HTR-8/SVneo (cell line): Measurements from ENCODE around the gene TTC39B.

Source experiments
- DNase-seq: peaks from one replicate; pipeline ENCODE4 v3.0.0; 2011; ENCODE audit warnings: low spot score, mixed read lengths; ENCODE audit not compliant: insufficient read length
- FAIRE-seq: peaks from 2 replicates; lab custom pipeline; 2011; peaks lifted over from hg19 to GRCh38; lab: Jason Lieb, UNC

Gene TTC39B

GRCh38 chr9:15142878-15143534 lies 164.0 kb downstream of the TTC39B start:
- FAIRE-seq (no peak), DNase-seq (peak; percentile 36)

- no peak for DNase-seq
- no peak for FAIRE-seq
Observed at GRCh38 chr9:15140051-15140450, 167.0 kb downstream of the TTC39B start.

GRCh38 chr9:15139469-15139868 lies 167.5 kb downstream of the TTC39B start:
- no peak for FAIRE-seq

GRCh38 chr9:15138357-15138686 lies 168.7 kb downstream of the TTC39B start:
- FAIRE-seq, result no peak

More at GRCh38 chr9:15139469-15139868, 167.5 kb downstream of the TTC39B start:
- DNase-seq, result no peak

GRCh38 chr9:15137658-15138356 lies 169.2 kb downstream of the TTC39B start:
- FAIRE-seq, result no peak
- no peak for DNase-seq

More at GRCh38 chr9:15138357-15138686, 168.7 kb downstream of the TTC39B start:
- DNase-seq, result no peak

GRCh38 chr9:15137089-15137488 lies 169.9 kb downstream of the TTC39B start:
- DNase-seq (no peak), FAIRE-seq (no peak)

GRCh38 chr9:15136646-15137045 lies 170.4 kb downstream of the TTC39B start:
- DNase-seq, result no peak
- no peak for FAIRE-seq

GRCh38 chr9:15135164-15135792 lies 171.7 kb downstream of the TTC39B start:
- DNase-seq, result peak; percentile 55
- FAIRE-seq, result no peak

GRCh38 chr9:15133488-15133887 lies 173.5 kb downstream of the TTC39B start:
- FAIRE-seq (no peak), DNase-seq (no peak)

- DNase-seq (no peak), FAIRE-seq (no peak)
Observed at GRCh38 chr9:15132091-15132490, 174.9 kb downstream of the TTC39B start.

GRCh38 chr9:15131094-15131493 lies 175.9 kb downstream of the TTC39B start:
- no peak for DNase-seq
- FAIRE-seq, result no peak

- no peak for DNase-seq
- no peak for FAIRE-seq
Observed at GRCh38 chr9:15127831-15128230, 179.2 kb downstream of the TTC39B start.

- DNase-seq, result no peak
- no peak for FAIRE-seq
Observed at GRCh38 chr9:15121630-15122029, 185.4 kb downstream of the TTC39B start.

GRCh38 chr9:15116130-15116580 lies 190.9 kb downstream of the TTC39B start:
- FAIRE-seq, result no peak
- DNase-seq, result no peak

GRCh38 chr9:15115702-15116101 lies 191.3 kb downstream of the TTC39B start:
- no peak for DNase-seq
- no peak for FAIRE-seq

GRCh38 chr9:15115041-15115440 lies 192.0 kb downstream of the TTC39B start:
- no peak for FAIRE-seq
- DNase-seq, result no peak
